PC-3 (cell line): Measurements from ENCODE around the gene KHDC4.
"Not testable (repeated sequence)": the region's sequence is repeated elsewhere in the genome, so short reads cannot be mapped to it uniquely, and the experiment has no call there.

Experiments
- EZH2 ChIP-seq: fragments of 300-600 bp; sonication (generic); IDR thresholded peaks from one replicate; pipeline ENCODE4 v1.6.1; 2017; ENCODE audit warnings: antibody characterized with exemption, mild to moderate bottlenecking, low read length; ENCODE audit not compliant: unreplicated experiment
- TF ChIP-seq, protein P1 (sequence below): fragments of 300-600 bp; sonication (generic); conservative IDR thresholded peaks from 2 replicates; pipeline ENCODE4 v1.5.1; 2017; ENCODE audit warnings: antibody characterized with exemption, low read depth, mild to moderate bottlenecking, low read length

DNA sequence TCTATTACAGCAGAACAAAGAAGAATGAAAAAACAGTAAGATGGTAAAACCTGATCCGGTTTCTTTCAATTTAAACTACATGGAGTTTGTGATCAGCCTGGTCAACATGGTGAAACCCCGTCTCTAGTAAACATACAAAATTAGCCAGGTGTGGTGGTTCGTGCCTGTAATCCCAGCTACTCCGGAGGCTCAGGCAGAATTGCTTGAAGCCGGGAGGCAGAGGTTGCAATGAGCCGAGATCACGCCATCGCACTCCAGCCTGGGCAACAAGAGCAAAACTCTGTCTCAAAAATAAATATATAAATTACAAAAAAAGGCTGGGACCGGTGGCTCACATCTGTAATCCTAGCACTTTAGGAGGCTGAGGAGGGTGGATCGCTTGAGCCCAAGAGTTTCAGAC lies 3.5 kb downstream of the KHDC4 start:
- TF ChIP-seq, protein P1, sequence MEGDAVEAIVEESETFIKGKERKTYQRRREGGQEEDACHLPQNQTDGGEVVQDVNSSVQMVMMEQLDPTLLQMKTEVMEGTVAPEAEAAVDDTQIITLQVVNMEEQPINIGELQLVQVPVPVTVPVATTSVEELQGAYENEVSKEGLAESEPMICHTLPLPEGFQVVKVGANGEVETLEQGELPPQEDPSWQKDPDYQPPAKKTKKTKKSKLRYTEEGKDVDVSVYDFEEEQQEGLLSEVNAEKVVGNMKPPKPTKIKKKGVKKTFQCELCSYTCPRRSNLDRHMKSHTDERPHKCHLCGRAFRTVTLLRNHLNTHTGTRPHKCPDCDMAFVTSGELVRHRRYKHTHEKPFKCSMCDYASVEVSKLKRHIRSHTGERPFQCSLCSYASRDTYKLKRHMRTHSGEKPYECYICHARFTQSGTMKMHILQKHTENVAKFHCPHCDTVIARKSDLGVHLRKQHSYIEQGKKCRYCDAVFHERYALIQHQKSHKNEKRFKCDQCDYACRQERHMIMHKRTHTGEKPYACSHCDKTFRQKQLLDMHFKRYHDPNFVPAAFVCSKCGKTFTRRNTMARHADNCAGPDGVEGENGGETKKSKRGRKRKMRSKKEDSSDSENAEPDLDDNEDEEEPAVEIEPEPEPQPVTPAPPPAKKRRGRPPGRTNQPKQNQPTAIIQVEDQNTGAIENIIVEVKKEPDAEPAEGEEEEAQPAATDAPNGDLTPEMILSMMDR, result not testable (repeated sequence)
- TF ChIP-seq EZH2, result not testable (repeated sequence)
